Stimulated activated CD8-positive, alpha-beta memory T cell treated with anti-CD3 and anti-CD28 coated beads, Interleukin-7, amount 100 ng/mL, for 48 hours (primary cell): ENCODE measurements around the gene SMIM36.
"Not testable (repeated sequence)": the region's sequence is repeated elsewhere in the genome, so short reads cannot be mapped to it uniquely, and the experiment has no call there.

ENCODE experiments used
- DNase-seq, 2 donors: peaks; one replicate each; pipeline ENCODE4 v3.0.0-alpha.2; 2020; ENCODE audit warnings: low read depth in 1 of 2; ENCODE audit errors: extremely low read depth in 1 of 2

SMIM36 gene

GRCh38 chr17:55507669-55508068 lies 3.6 kb downstream of the SMIM36 start:
- DNase-seq = not testable (repeated sequence)

- not testable (repeated sequence) for DNase-seq
Measured at GRCh38 chr17:55501626-55502025, 9.6 kb downstream of the SMIM36 start.

GRCh38 chr17:55500103-55500502 lies 11.1 kb downstream of the SMIM36 start:
- DNase-seq = no peak

GRCh38 chr17:55496094-55496881 lies 15.0 kb downstream of the SMIM36 start:
- no peak for DNase-seq

GRCh38 chr17:55495239-55495638 lies 16.0 kb downstream of the SMIM36 start:
- no peak for DNase-seq

GRCh38 chr17:55492781-55493341 lies 18.4 kb downstream of the SMIM36 start:
- DNase-seq = no peak

- no peak for DNase-seq
Measured at GRCh38 chr17:55490376-55490775, 20.9 kb downstream of the SMIM36 start.

- no peak for DNase-seq
Measured at GRCh38 chr17:55487695-55488432, 23.4 kb downstream of the SMIM36 start.

- DNase-seq = no peak
Measured at GRCh38 chr17:55484575-55484974, 26.7 kb downstream of the SMIM36 start.

- no peak for DNase-seq
Measured at GRCh38 chr17:55482591-55483389, 28.5 kb downstream of the SMIM36 start.

- no peak for DNase-seq
Measured at GRCh38 chr17:55480631-55481315, 30.5 kb downstream of the SMIM36 start.

- no peak for DNase-seq
Measured at GRCh38 chr17:55479903-55480302, 31.3 kb downstream of the SMIM36 start.

- no peak for DNase-seq
Measured at GRCh38 chr17:55478971-55479370, 32.3 kb downstream of the SMIM36 start.

- no peak for DNase-seq
Measured at GRCh38 chr17:55466671-55467070, 44.6 kb downstream of the SMIM36 start.

GRCh38 chr17:55465771-55466170 lies 45.5 kb downstream of the SMIM36 start:
- DNase-seq = not testable (repeated sequence)

GRCh38 chr17:55463600-55463999 lies 47.7 kb downstream of the SMIM36 start:
- no peak for DNase-seq

- DNase-seq = no peak
Measured at GRCh38 chr17:55462711-55463110, 48.5 kb downstream of the SMIM36 start.

GRCh38 chr17:55462234-55462633 lies 49.0 kb downstream of the SMIM36 start:
- DNase-seq = no peak

- peak; percentile 52 to 59 for DNase-seq
Measured at GRCh38 chr17:55458978-55459377, 52.3 kb downstream of the SMIM36 start.

- DNase-seq = no peak
Measured at GRCh38 chr17:55458287-55458900, 52.9 kb downstream of the SMIM36 start.
